ENCODE measurements around the gene SCRT2.

The SCRT2 gene

GRCh38 chr20:675033-675452 lies 559 bp downstream of the SCRT2 start:
- no peak for DNase-seq (ENCODE audit: low read depth)
- TF ChIP-seq CTCF (IDR thresholded peaks at IDR 0.05; ENCODE audit: insufficient read depth, low read depth, low read length, missing control alignments) = no peak
- H3K4me3 ChIP-seq (ENCODE audit: low read depth, low read length) = no peak overlapping the region

- DNase-seq (ENCODE audit: low read depth) = no peak
- H3K4me3 ChIP-seq (ENCODE audit: low read depth, low read length) = no peak overlapping the region
- no peak for TF ChIP-seq CTCF (IDR thresholded peaks at IDR 0.05; ENCODE audit: insufficient read depth, low read depth, low read length, missing control alignments)
Observed at GRCh38 chr20:673603-674001, 2.0 kb downstream of the SCRT2 start.

GRCh38 chr20:672963-673602 lies 2.5 kb downstream of the SCRT2 start:
- no peak overlapping the region for H3K4me3 ChIP-seq (ENCODE audit: low read depth, low read length)
- TF ChIP-seq CTCF (IDR thresholded peaks at IDR 0.05; ENCODE audit: insufficient read depth, low read depth, low read length, missing control alignments) = peak; percentile 17
- no peak for DNase-seq (ENCODE audit: low read depth)

- no peak for TF ChIP-seq CTCF (IDR thresholded peaks at IDR 0.05; ENCODE audit: insufficient read depth, low read depth, low read length, missing control alignments)
- no peak overlapping the region for H3K4me3 ChIP-seq (ENCODE audit: low read depth, low read length)
- no peak for DNase-seq (ENCODE audit: low read depth)
Observed at GRCh38 chr20:671252-672030, 4.2 kb downstream of the SCRT2 start.

GRCh38 chr20:669573-669972 lies 6.0 kb downstream of the SCRT2 start:
- no peak for TF ChIP-seq CTCF (IDR thresholded peaks at IDR 0.05; ENCODE audit: insufficient read depth, low read depth, low read length, missing control alignments)
- DNase-seq (ENCODE audit: low read depth) = no peak
- H3K4me3 ChIP-seq (ENCODE audit: low read depth, low read length) = no peak overlapping the region

- no peak overlapping the region for H3K4me3 ChIP-seq (ENCODE audit: low read depth, low read length)
- DNase-seq (ENCODE audit: low read depth) = no peak
Observed at GRCh38 chr20:668638-669037, 7.0 kb downstream of the SCRT2 start.

More at GRCh38 chr20:668638-669037, 7.0 kb downstream of the SCRT2 start:
- TF ChIP-seq CTCF (IDR thresholded peaks at IDR 0.05; ENCODE audit: insufficient read depth, low read depth, low read length, missing control alignments) = no peak

Data from GM12865 (cell line).